HL-60 (cell line): Measurements from ENCODE around the gene MALSU1.

ENCODE experiments used
- GABPA ChIP-seq: IDR thresholded peaks from 2 replicates; pipeline ENCODE4 v1.6.1; 2012; ENCODE audit warnings: low read depth
- POLR2AphosphoS5 ChIP-seq: IDR thresholded peaks from 2 replicates; pipeline ENCODE4 v1.6.1; 2012; ENCODE audit warnings: low read depth
- SPI1 ChIP-seq: IDR thresholded peaks from 2 replicates; pipeline ENCODE4 v1.6.1; 2012; ENCODE audit warnings: low read depth, mild to moderate bottlenecking, borderline replicate concordance
- TF ChIP-seq, protein P1 (sequence below): IDR thresholded peaks from one replicate; pipeline ENCODE4 v1.5.1; 2011; ENCODE audit warnings: low read length, control low read depth, inconsistent platforms; ENCODE audit not compliant: insufficient read depth
- TF ChIP-seq, protein P2 (sequence below): IDR thresholded peaks from 2 replicates; pipeline ENCODE4 v1.6.1; 2012; ENCODE audit warnings: low read depth; ENCODE audit not compliant: insufficient replicate concordance

DNA sequence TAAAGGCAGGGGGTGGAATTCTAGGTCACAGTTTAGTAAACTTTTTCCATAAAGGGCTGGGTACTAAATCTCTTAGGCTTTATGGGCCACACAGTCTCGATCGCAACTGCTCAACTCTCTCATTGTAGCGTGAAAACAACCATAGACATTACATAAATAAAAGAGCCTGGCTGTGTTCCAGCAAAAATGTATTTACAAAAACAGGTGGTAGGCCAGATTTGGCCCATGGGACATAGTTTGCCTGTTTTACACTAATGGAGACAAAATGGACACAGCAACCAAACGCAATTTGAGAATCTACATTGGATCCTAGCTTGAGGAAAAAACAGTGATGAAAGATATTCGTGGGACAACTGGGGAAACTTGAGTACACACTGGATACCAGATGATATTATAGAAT lies 23.2 kb upstream of the MALSU1 start:
- TF ChIP-seq, protein P1, sequence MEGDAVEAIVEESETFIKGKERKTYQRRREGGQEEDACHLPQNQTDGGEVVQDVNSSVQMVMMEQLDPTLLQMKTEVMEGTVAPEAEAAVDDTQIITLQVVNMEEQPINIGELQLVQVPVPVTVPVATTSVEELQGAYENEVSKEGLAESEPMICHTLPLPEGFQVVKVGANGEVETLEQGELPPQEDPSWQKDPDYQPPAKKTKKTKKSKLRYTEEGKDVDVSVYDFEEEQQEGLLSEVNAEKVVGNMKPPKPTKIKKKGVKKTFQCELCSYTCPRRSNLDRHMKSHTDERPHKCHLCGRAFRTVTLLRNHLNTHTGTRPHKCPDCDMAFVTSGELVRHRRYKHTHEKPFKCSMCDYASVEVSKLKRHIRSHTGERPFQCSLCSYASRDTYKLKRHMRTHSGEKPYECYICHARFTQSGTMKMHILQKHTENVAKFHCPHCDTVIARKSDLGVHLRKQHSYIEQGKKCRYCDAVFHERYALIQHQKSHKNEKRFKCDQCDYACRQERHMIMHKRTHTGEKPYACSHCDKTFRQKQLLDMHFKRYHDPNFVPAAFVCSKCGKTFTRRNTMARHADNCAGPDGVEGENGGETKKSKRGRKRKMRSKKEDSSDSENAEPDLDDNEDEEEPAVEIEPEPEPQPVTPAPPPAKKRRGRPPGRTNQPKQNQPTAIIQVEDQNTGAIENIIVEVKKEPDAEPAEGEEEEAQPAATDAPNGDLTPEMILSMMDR, result no peak
- TF ChIP-seq POLR2AphosphoS5 (no peak), SPI1 (no peak), GABPA (no peak)
- TF ChIP-seq, protein P2, sequence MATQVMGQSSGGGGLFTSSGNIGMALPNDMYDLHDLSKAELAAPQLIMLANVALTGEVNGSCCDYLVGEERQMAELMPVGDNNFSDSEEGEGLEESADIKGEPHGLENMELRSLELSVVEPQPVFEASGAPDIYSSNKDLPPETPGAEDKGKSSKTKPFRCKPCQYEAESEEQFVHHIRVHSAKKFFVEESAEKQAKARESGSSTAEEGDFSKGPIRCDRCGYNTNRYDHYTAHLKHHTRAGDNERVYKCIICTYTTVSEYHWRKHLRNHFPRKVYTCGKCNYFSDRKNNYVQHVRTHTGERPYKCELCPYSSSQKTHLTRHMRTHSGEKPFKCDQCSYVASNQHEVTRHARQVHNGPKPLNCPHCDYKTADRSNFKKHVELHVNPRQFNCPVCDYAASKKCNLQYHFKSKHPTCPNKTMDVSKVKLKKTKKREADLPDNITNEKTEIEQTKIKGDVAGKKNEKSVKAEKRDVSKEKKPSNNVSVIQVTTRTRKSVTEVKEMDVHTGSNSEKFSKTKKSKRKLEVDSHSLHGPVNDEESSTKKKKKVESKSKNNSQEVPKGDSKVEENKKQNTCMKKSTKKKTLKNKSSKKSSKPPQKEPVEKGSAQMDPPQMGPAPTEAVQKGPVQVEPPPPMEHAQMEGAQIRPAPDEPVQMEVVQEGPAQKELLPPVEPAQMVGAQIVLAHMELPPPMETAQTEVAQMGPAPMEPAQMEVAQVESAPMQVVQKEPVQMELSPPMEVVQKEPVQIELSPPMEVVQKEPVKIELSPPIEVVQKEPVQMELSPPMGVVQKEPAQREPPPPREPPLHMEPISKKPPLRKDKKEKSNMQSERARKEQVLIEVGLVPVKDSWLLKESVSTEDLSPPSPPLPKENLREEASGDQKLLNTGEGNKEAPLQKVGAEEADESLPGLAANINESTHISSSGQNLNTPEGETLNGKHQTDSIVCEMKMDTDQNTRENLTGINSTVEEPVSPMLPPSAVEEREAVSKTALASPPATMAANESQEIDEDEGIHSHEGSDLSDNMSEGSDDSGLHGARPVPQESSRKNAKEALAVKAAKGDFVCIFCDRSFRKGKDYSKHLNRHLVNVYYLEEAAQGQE, result no peak
